IMR-90 (cell line): ENCODE data around the gene ATL2. TPM values are rescaled to one million over a fixed set of nuclear protein-coding genes. Genes with fewer than 3 reads are reported as not detected.

Experiments used
- polyA plus RNA-seq, 3 experiments: library from polyadenylated mRNA; depleted of rRNA; stranded (reverse); fragments of >200 nt; gene quantifications; 2 replicates each; pipeline ENCODE4 v1.2.3, GENCODE V29; 2012; ENCODE audit warnings: low replicate concordance in 1 of 3
- total RNA-seq: library from RNA; depleted of rRNA; stranded (reverse); fragments of >200 nt; gene quantifications from 2 replicates; pipeline ENCODE4 v1.2.3, GENCODE V29; 2012; rRNA removed

The ATL2 gene
- total and polyA plus RNA-seq, 2 of the 4 experiments (the other 2 are of a cell fraction), result 16.0 to 62.6 TPM

Other genes with a start within 250 kb of the ATL2 start
- 49.2 and 53.1 TPM in 2 replicates for gene HNRNPLL, start 225.7 kb upstream of the ATL2 start, total RNA-seq
- gene HNRNPLL, start 225.7 kb upstream of the ATL2 start, polyA plus RNA-seq (2012; rRNA removed), result 20.2 and 23.7 TPM in 2 replicates